Measurements from ENCODE around the gene MTCH2.

DNA sequence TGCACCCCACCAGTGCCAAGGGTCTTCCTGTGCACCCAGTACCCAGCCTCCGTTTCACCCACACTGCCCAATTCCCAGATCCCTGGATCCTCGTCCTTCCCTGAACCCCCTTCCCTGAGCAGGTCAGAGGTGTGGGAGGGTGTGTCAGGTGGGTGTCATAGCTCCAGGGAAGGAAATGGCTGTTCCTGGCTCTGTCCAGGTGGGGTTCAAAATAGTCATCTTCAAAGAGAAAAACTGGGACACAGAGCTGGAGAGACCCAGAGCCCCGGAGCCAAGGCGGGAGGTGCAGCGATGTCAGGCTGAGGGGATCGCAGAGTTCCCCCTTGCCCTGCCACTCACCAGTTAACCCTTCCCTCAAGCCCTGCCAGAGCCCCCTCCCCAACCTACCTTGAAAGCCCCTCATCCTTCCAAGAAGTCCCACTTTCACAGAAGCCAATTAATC, 48.8 kb downstream of the MTCH2 start:
- TF ChIP-seq, protein P1, sequence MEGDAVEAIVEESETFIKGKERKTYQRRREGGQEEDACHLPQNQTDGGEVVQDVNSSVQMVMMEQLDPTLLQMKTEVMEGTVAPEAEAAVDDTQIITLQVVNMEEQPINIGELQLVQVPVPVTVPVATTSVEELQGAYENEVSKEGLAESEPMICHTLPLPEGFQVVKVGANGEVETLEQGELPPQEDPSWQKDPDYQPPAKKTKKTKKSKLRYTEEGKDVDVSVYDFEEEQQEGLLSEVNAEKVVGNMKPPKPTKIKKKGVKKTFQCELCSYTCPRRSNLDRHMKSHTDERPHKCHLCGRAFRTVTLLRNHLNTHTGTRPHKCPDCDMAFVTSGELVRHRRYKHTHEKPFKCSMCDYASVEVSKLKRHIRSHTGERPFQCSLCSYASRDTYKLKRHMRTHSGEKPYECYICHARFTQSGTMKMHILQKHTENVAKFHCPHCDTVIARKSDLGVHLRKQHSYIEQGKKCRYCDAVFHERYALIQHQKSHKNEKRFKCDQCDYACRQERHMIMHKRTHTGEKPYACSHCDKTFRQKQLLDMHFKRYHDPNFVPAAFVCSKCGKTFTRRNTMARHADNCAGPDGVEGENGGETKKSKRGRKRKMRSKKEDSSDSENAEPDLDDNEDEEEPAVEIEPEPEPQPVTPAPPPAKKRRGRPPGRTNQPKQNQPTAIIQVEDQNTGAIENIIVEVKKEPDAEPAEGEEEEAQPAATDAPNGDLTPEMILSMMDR (IDR thresholded peaks at IDR 0.05): no peak
- TF ChIP-seq POLR2A (IDR thresholded peaks at IDR 0.05): no peak
